Measurements from ENCODE around the gene ERN1.

Gene ERN1

DNA sequence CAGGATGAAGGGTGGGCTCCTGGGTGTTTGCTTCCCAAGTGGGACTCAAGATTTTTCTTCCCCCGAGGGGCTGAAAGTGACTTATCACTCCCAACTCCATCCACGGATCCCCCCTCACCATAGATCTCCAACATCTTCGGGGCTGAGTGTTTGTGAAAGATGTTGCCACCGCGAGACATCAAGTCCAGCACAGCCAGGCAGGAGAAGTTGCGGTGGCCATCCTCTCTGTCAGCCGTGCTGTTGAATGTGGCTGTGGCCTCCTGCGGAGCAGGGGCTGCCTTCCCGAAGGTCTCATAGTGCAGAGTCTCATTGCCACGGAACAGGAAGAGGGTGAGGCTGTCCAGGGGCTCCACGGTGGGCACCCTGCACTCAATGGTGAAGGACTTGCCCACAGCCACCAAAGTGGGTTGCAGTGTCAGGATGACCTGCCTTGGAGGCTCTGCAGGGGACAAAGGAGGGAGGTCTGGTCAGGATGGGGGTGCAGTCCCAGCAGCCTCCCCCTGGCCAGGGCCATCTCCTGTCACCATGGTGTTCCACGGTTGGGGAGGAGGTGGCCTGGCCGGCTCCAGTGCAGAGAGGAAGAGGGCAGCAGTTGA is 126.3 kb downstream of the ERN1 start:
- no peak for DNase-seq (ENCODE audit: low read depth)

DNA sequence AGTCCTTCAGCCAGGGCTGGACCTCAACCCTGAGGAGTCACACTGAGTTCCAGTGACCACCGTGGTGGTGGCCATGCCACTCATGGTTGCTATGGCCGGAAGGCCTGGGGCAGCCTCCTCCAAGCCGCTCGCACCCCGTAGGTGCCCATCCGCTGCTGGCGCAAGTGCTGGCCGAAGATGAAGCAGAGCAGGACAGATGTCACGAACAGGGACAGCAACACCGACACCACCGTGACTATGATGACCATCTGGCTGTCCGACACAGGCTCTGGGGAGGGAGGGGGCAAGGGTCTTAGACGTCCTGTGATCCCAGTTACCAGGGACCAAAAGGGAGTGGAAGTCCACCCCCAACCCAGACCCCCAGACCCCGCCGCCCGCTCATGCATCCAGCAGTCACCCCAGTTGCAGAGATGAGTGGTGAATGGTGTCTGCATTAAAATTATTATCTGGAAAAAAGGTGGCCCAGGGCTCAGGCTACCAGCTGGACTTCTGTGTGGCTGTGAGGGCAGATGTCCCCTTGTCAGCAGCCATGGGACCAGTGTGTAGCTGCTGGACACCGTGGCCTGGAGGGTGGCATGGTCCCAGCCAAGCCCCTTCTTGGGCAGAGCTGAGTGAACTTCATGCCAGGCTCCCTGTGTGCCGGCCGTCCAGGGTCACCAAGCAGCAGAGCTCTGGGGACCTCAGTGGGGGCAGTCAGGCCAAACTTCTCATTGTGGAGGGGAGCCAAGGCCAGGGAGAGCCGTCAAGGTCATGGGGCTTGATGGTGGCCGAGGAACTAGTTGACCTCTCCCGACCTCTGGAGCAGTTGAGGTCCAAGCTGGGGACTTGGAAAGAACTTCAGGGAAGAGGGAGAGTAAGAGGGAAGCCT is 127.1 kb downstream of the ERN1 start:
- no peak for DNase-seq (ENCODE audit: low read depth)

DNA sequence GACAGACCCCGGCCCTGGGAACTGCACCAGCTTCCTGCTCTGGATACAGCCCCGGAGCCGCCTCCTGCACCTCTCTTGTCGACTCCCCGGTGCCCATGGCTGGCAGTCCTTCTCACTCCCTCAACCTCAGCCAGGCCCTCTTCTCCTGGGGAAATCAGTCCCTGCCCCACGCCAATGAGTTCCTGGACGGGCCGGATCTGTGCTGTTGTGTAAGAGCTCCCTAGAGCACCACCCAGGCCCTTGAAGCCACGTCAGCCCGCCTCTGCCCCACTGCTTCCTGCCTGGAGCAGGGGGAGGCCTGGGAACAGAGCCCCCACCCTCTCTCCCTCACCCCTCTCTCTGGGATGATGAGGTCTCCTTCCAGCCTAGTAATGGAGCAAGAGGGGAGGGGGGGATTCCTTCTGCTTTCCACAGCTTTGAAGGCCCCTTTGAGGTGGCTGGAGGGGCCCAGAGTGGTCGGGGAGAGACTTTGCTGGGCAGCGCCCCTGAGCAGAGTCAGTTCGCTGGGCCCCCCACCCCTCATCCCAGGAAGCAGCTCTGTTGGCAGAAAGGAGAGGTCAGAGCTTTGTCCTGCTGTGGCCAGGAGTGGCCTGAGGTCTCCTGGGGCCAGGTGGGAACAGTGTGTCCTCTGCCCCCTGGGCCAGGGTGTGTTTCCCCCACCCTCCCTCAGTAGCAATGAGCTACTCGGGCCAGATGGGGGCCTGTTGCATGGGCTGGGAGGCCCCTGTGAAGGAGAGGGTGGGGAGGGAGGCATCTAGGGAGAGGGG is 128.0 kb downstream of the ERN1 start:
- no peak for DNase-seq (ENCODE audit: low read depth)

DNA sequence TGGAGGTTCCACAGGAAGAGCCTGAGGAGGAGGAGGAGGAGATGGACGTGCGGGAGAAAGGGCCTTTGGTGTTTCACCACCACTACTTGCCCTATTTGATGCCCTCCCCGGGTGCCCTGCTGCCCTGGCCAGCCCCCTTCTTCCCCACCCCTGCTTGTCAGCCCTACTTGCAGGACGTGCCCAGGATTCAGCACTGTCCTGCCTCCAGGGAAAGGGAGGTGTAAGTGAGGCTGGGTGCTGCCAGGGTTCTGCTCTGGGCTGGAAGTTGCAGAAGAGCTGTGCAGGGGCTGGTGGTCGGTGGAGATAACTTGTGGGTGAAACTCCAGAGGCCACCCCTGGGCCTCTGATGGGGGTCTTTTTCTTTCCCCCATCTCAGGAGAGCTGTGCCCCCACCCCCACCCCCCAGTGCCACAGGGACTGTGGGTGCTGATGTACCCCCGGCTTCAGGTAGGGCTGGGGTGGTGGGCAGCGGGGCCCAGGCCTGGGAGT is 128.8 kb downstream of the ERN1 start:
- DNase-seq (ENCODE audit: low read depth), result no peak

DNA sequence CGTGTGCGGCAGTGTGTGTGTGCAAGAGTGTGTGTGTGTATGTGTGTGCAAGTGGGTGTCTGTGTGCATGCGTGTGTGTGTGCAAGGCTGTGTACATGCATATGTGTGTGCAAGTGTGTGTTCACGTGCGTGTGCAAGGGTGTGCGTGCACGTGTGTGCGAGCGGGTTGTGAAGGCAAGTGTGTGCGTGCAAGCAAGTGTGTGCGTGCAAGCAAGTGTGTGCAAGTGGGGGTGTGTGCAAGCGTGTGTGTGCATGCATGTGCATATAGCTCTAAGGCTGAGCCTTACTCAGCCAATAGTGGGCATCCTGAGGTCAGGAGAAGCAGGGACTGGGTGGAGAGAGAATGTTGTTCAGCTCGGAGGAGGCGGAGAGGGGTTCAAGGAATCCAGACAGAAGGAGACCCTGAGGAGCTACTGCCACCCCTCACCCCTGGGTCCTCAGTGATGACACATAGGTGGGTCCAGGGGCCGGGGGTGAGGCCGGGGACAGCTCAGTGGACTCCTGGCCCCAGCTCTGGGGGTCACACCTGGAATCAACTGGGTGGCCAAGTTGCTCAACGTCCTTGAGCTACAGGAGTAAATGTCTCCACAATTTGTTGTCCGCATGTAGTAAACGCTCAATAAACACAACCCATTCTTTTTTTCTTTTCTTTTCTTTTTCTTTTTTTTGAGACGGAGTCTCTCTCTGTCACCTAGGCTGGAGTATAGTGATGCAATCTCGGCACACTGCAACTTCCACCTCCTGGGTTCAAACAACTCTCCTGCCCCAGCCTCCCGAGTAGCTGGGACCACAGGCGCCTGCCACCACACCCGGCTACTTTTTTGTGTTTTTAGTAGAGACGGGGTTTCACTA is 130.0 kb downstream of the ERN1 start:
- no peak for DNase-seq (ENCODE audit: low read depth)

DNA sequence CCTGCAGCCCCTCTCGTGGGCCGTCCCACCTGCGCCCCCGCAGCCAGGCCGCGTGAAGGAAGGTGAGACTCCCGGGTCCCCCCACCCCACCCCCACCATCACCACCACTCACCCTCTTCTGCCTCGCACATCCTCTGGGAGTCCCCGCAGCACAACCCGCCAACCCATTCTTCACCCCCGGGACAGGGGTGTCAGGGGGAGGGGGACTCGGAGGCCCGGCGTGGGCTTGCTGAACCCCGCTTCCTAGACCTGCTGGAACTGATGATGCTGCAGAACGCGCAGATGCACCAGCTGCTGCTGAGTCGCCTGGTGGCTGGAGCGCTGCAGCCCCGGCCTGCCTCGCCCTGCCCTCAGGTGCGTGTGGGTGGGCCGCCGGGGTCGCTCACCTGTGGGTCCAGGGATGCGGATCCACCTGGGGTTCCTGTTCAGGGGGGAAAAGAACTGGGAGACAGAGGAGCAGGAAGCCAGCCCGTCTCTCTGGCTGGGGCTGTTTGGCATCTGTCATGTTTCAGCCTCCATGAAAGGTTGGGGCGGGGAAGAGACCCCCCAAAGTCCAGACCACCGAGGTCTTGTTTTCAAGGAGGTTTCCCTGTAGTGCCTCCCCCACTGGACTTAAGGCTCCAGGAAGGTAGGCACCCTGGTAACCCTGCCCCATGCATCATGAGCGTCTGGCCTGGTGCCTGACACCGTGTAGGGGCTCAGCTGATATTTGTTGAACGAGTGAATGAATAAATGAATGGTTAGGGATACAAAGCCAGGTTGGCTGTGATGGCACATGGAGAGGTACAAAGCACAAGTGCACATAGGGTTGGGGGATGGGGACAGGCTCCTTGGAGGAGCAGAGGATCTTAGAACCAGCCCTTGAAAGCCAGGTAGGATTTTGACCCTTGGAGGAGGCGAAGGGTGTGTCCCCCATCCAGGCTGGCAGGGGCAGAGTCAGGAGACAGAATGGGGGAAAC is 130.9 kb downstream of the ERN1 start:
- no peak for DNase-seq (ENCODE audit: low read depth)

DNA sequence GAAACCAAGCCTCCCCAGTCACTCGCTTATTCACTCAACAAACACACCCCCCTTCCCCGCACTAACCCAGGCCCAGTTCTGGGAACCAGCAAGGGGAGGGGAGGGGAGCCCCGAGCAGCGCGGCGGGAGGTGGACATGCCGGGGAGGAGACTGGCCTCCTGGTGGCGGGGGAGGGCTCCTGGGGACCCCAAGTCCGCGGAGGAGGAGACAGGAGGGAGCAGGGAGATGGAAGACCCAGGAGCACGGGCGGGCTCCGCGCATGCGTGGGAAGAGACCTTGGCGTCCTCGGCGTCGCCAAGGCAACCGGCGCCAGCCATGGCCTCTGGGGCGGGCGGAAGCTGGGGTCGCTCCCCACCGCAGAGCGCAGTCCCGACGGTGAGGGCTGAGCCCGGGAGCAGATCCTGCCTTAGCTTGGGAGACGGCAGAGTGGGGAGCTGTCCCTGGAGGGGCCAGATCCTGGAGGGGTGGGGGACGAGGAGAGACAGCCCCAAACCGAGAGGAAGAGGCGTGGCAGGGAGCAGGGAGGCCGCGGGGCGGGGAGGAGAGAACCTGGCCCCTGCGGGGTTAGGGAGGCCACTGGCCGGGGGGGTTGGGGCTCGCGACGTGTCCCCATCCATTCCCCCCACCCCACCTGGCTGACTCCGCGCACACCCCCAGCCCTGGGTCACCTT is 131.8 kb downstream of the ERN1 start, which contains the start of gene PRR29:
PRR29 (plus strand) TSS at position 302 of the 671 bp plus-strand sequence; CDS start at position 316, 14 bp downstream.
- peak; percentile 55 for DNase-seq (ENCODE audit: low read depth)

DNA sequence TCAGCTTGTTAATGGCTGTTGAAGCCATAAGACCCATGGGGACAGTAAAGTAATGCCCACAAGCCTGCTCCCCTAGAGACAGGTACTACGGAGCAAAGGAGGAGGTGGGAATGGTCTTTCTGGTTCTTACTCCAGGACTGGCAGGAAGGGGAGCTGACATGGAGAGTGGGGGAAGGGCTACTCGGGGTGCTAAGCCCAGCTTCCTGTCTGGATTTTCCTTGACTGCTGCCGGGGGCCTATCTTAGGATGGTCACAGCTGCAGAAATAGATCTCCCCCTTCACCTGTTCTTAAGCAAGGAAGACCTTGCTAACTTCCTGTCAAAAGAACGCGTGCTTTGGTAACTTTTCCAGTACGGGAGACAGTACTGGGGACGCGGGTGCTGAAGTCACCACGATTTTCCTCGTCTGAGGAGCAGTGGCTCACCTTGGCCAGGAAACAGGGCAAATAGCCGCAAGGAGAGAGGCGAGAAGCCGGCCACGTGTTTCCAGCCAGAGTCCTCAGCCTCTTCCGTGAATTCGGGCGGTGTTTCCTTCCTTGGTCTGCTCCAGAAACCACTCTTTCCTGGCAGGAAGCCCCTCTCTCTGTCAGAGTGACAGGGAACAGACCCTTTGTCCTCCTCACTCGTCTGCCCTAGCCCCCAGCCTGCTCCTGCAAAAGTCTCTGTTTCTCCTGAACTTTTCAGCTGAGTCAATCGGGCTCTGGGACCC is 132.4 kb downstream of the ERN1 start:
- DNase-seq (ENCODE audit: low read depth), result no peak

DNA sequence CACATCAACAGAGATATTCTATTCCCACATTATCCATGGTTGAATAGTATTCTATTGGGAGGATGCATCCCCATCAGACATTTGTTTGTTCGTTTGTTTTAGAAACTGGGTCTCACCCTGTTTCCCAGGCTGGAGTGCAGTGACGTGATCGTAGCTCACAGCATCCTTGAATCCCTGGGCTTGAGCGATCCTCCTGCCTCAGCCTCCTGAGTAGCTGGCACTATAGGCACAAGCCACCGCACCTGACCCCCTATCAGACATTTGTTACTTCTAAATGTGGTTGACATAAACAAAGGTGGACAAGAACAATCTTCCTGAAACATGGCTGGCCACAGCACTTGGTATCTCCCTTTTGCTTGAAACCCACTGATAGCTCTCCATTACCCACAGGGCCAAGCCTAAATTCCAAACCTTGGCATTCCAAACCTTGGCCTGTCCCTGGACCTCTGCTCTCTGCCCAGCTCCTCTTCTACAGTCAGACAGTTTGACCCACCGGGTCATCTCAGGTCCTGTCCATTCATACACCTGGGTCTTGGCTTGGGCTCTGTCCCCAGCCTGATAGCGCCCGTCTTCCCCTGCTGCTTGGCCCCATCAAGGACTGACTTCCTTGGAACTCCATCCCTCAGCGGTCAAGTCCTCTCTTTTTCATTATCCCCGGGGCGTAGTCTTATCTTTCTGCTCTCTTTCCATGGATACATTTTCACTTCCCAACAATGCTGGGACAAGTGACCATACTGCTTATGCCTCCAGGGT is 133.3 kb downstream of the ERN1 start:
- DNase-seq (ENCODE audit: low read depth), result no peak

DNA sequence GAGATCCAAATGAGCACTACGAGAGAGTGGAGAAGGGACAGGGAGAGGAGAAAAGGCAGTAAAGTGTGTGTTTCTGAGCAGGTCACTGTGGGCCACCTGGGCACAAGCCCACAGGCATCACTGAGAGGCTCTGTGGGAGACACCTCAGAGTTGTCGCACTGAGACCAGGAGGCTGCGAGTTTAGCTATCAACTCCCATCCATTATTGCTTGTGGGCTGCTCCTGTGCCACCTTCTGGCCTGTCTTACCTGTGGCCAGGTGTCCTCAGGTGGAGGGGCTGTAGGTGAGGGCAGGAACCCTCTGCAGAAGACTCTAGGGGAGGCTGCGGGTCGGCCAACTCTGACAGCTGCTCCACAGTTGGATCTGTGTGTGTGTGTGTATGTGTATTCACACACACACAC is 134.3 kb downstream of the ERN1 start:
- DNase-seq (ENCODE audit: low read depth), result no peak

DNA sequence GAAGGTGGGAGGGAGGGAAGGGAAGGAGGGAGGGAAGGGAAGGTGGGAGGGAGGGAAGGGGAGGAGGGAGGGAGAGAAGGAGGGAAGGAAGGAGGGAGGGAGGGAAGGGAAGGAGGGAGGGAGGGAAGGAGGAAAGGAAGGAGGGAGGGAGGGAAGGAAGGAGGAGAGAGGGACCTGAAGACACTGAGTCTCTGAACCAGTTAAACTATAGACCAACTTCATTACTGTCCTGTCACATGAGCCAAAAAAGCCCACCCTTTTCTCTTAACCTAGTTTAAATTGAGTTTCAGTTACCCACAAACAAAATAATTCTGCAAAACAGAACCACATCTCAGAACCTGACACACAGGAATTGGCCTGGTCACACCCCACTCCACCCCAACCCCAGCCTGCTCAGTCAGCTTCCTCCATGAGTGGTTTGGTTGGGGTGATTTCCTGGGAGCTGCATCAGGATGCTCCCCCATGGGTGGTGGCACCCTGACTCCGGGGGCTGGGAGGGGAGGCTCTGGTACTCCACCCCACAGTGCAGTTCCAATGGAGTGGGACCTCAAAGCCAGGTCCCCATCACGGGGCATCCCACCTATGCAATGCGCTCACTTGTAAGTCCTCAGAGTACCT is 136.5 kb downstream of the ERN1 start:
- DNase-seq (ENCODE audit: low read depth), result no peak

DNA sequence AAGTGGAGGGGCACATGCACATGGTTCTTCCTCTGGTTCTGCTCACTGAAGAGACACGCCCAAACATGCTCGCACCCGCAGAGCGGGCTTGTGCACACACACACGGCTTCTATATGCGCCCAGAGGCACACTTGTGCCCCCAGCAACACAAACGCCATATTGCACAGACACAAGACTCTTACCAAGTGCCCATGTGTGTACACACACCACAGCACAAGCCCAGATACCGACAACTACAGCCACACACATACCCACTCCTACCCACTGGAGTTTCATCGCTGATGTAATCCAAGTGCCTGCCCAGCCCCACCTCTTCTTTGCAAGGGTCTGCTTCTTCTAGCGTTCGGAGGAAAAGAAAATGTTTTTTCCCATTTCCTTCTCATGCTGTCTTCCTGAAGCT is 138.3 kb downstream of the ERN1 start:
- DNase-seq (ENCODE audit: low read depth), result no peak

DNA sequence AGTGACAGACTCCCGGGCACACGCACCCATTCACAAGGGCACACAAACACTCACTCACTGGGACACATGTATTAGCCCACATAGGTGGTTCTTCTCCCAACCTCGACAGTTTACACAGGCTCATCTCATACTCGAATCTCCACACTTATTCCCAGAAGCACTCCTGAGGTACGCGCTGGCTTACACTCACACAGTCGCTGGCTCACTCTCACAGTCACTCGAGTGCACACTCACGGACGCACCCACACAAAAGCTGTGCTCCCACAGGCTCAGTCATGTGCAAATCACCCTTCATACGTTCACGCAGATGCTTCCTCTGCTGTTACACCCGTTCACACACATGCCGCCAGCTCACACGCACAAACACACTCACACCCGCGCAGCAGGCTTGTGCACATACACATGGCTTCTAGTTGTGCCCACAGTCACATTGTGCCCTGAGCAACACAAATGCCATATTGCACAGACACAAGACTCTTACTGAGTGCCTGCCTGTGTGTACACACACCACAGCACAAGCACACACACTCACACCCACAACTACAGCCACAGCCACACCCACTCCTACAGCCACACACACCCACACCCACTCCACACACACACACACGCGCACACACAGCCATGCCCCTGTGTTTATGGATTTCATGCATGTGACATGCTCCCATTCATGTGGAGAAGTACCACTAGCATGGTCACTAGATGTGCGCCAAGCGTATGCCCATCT is 140.2 kb downstream of the ERN1 start:
- DNase-seq (ENCODE audit: low read depth), result no peak

Data from stimulated activated CD4-positive, alpha-beta T cell treated with anti-CD3 and anti-CD28 coated beads, Interleukin-2, amount 100 ng/mL, for 4 hours (primary cell).